ENCODE measurements around the gene ALX1. TPM values are rescaled to one million over a fixed set of nuclear protein-coding genes. Genes with fewer than 3 reads are reported as not detected.

ALX1 gene
- total and polyA plus RNA-seq, 2 of the 4 experiments (the other 2 are of a cell fraction): not detected

DNA sequence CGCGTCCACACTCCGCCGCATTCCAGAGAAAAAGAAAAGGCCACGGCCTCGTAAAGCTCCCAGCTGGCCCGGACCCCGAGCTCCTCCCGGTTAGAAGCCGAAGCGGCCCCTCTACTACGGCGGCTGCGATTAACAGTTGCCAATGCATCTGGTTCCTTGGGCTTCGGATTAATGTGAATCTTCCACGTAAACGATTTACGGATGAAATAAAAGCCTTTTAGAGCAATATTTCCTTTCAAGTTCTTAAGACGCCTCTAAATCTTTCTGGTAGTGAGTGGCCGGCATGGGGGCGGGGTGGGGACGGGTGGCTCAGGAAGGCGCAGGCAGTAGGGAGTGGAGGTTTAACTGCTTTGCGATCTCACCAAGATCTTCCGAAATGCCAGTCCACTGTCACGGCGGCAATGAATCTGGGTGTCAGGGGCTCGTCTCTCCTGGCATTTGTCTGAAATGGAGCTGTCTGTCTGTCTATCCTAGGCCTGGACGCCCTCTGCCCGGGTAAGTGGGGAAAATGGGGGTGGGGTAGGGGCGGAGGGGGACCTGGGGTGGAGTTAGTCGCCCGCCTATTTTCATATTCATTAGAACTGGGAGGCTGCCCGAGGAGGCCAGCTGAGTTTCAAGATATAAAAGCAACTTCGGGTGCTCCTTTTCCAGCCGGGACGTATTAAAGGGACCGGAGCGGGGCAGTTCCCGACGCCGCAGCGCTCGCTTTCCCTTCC lies 413 bp upstream of the ALX1 start:
- no peaks in the 10 kb centered on the region for H4K20me1 ChIP-seq (ENCODE audit: insufficient read depth, low read length)
- no peak overlapping the region for H3K14ac ChIP-seq (replicated peaks; ENCODE audit: low read depth, low read length)
- H3K9me1 ChIP-seq (ENCODE audit: insufficient read depth, low read length): no peaks in the 10 kb centered on the region
- no peak overlapping the region for H2BK20ac ChIP-seq (ENCODE audit: low read depth, low read length)
- peak overlapping the region; percentile 34 for H2AK9ac ChIP-seq (replicated peaks; ENCODE audit: low read depth, low read length, poor library complexity)
- H2AK5ac ChIP-seq (ENCODE audit: low read depth, low read length): no peak overlapping the region
- H4K5ac ChIP-seq (ENCODE audit: low read depth, low read length): no peak overlapping the region
- peak overlapping the region; percentile 42 for H3K4me3 ChIP-seq (ENCODE audit: insufficient read depth, low read depth, low read length)
- H3K4me1 ChIP-seq (ENCODE audit: control insufficient read depth, insufficient read depth, low read length): no peaks in the 10 kb centered on the region
- no TSS peak for BruUV-seq (replicated peaks)
- H3K27me3 ChIP-seq (ENCODE audit: control insufficient read depth, insufficient read depth, low read length): peaks cover 47% of the 10 kb centered on the region
- dilution Hi-C loops (cut with HindIII; ENCODE audit: low sequenced_read_pairs, unreplicated experiment) (no loop called here), in situ Hi-C loops (cut with MboI; ENCODE audit: low sequenced_read_pairs) (no loop called here), intact Hi-C loops (cut with micrococcal nuclease) (no loop called here)
- DNase-seq: no peak
- H3K18ac ChIP-seq (ENCODE audit: low read depth, low read length): no peak overlapping the region
- no peaks in the 10 kb centered on the region for H3K79me1 ChIP-seq (ENCODE audit: low read depth in 1 of 2, low read length in 2 of 2)
- H3K27ac ChIP-seq (ENCODE audit: insufficient read depth, low read length): no peak overlapping the region
- no peak overlapping the region for H2BK120ac ChIP-seq (ENCODE audit: low read depth, low read length)
- no peak overlapping the region for H3K9ac ChIP-seq (ENCODE audit: low read depth, low read length)
- CTCF ChIA-PET: no interaction called here
- no peak overlapping the region for H2BK15ac ChIP-seq (ENCODE audit: low read depth, low read length)
- H3K56ac ChIP-seq (ENCODE audit: extremely low read depth, insufficient read depth, low read length): no peak overlapping the region
- no peaks in the 10 kb centered on the region for H3K36me3 ChIP-seq (ENCODE audit: control insufficient read depth, insufficient read depth, low read length)
- H3K4ac ChIP-seq (ENCODE audit: low read depth, low read length): no peak overlapping the region
- H2BK5ac ChIP-seq (ENCODE audit: low read depth, low read length, poor library complexity, severe bottlenecking): no peak overlapping the region
- POLR2A ChIA-PET (ENCODE audit: unreplicated experiment): no interaction called here
- peak overlapping the region; percentile 77 for H2AFZ ChIP-seq (replicated peaks; ENCODE audit: low read length, poor library complexity)
- H3K23ac ChIP-seq (ENCODE audit: low read depth, low read length): no peak overlapping the region
- H4K91ac ChIP-seq (ENCODE audit: insufficient read depth, low read depth, low read length): no peak overlapping the region
- H4K8ac ChIP-seq (ENCODE audit: low read depth in 2 of 2, low read length in 2 of 2): no peak overlapping the region
- peak overlapping the region; percentile 99; the same call in 1 of the 2 replicates for H3K4me2 ChIP-seq (ENCODE audit: low read depth, low read length)
- H3K9me3 ChIP-seq (ENCODE audit: control insufficient read depth, insufficient read depth, low read length): peaks cover 13% of the 10 kb centered on the region
- ATAC-seq (ENCODE audit: low read depth): peak; percentile 64
- TF ChIP-seq POLR2A (IDR thresholded peaks at IDR 0.05; ENCODE audit: low read depth, low read length): no peak
- no peak for TF ChIP-seq FOS (IDR thresholded peaks at IDR 0.05; ENCODE audit: low read depth, low read length)
- no peak for TF ChIP-seq CEBPB (IDR thresholded peaks at IDR 0.05; ENCODE audit: low read depth, low read length)
- TF ChIP-seq MAFK (IDR thresholded peaks at IDR 0.05; ENCODE audit: low read depth, low read length): no peak
- no peak for TF ChIP-seq MAZ (IDR thresholded peaks at IDR 0.05; ENCODE audit: borderline replicate concordance, low read depth, low read length)
- no peak for TF ChIP-seq RFX5 (IDR thresholded peaks at IDR 0.05; ENCODE audit: low read depth, low read length)
- no peak for TF ChIP-seq SMC3 (IDR thresholded peaks at IDR 0.05; ENCODE audit: low read depth, low read length)
- TF ChIP-seq CHD1 (IDR thresholded peaks at IDR 0.05; ENCODE audit: low read depth, low read length): no peak
- no peak for TF ChIP-seq NFE2L2 (IDR thresholded peaks at IDR 0.05; ENCODE audit: low read depth, low read length)
- TF ChIP-seq, protein P1, sequence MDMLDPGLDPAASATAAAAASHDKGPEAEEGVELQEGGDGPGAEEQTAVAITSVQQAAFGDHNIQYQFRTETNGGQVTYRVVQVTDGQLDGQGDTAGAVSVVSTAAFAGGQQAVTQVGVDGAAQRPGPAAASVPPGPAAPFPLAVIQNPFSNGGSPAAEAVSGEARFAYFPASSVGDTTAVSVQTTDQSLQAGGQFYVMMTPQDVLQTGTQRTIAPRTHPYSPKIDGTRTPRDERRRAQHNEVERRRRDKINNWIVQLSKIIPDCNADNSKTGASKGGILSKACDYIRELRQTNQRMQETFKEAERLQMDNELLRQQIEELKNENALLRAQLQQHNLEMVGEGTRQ (IDR thresholded peaks at IDR 0.05; ENCODE audit: low read depth, low read length): no peak
- no peak for TF ChIP-seq BHLHE40 (IDR thresholded peaks at IDR 0.05; ENCODE audit: low read depth, low read length)
- no peak for TF ChIP-seq MXI1 (IDR thresholded peaks at IDR 0.05; ENCODE audit: borderline replicate concordance, low read depth, low read length)
- TF ChIP-seq, protein P2, sequence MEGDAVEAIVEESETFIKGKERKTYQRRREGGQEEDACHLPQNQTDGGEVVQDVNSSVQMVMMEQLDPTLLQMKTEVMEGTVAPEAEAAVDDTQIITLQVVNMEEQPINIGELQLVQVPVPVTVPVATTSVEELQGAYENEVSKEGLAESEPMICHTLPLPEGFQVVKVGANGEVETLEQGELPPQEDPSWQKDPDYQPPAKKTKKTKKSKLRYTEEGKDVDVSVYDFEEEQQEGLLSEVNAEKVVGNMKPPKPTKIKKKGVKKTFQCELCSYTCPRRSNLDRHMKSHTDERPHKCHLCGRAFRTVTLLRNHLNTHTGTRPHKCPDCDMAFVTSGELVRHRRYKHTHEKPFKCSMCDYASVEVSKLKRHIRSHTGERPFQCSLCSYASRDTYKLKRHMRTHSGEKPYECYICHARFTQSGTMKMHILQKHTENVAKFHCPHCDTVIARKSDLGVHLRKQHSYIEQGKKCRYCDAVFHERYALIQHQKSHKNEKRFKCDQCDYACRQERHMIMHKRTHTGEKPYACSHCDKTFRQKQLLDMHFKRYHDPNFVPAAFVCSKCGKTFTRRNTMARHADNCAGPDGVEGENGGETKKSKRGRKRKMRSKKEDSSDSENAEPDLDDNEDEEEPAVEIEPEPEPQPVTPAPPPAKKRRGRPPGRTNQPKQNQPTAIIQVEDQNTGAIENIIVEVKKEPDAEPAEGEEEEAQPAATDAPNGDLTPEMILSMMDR (conservative IDR thresholded peaks at IDR 0.05; ENCODE audit: low read depth, low read length): no peak
- no peak for TF ChIP-seq RCOR1 (IDR thresholded peaks at IDR 0.05; ENCODE audit: insufficient replicate concordance, low read length)
- TF ChIP-seq ELK1 (IDR thresholded peaks at IDR 0.05; ENCODE audit: borderline replicate concordance, low read depth, low read length): no peak
- no peak for TF ChIP-seq RAD21 (IDR thresholded peaks at IDR 0.05; ENCODE audit: low read length)
- WGBS, 2 experiments (ENCODE audit: extremely low coverage in 2 of 2, insufficient read length in 1 of 2): 0% methylated on average over 2 of the region's 44 CpGs; no CpG with 5 or more reads in 1 of the 2 experiments
